K562 (cell line): Measurements from ENCODE around the gene ADGRB2. TPM values are rescaled to one million over a fixed set of nuclear protein-coding genes. Genes with fewer than 3 reads are reported as not detected.
A peak's percentile ranks its signal among the peaks of the same experiment; 100 is the strongest.

Experiments used
- ATAC-seq: fragments of 200-7000 bp; cut with Tn5 transposase; 3 replicates; pipeline ENCODE4 v1.9.1; 2020; ENCODE audit warnings: moderate library complexity
- BruUV-seq: library from RNA; stranded (reverse); fragments of 400-500 nt; replicated peaks from 2 replicates; lab custom pipeline; 2021; lab: Mats Ljungman, UMichigan
- CTCF ChIA-PET: fragments of 300-600 bp; formaldehyde crosslinking; extraction: SDS; loops from one replicate; lab custom pipeline; 2021; ENCODE audit warnings: low intra/inter-chr PET ratio; lab: Yijun Ruan, JAX
- POLR2A ChIA-PET: fragments of 300-600, 350-650 bp; sonication (Branson Sonifier 250); formaldehyde crosslinking; extraction: SDS; loops from one replicate; lab custom pipeline; 2021; ENCODE audit warnings: antibody characterized with exemption, inconsistent platforms; lab: Yijun Ruan, JAX
- DNase-seq, 4 experiments: peaks; one replicate each; pipeline versions ENCODE4 v3.0.0 to v3.0.0-alpha.2; 2011 to 2018; ENCODE audit warnings: low spot score in 3 of 4, mixed read lengths in 3 of 4; ENCODE audit errors: extremely low read depth in 1 of 4
- FAIRE-seq: peaks from 2 replicates; lab custom pipeline; 2011; peaks lifted over from hg19 to GRCh38; lab: Jason Lieb, UNC
- H2AFZ ChIP-seq: 2 replicates; pipeline ENCODE4 v1.6.0; 2011; ENCODE audit warnings: low read depth, low read length, control low read depth, inconsistent platforms
- H3K27ac ChIP-seq: fragments of 200-600 bp; 3 replicates; pipeline ENCODE4 v1.8.0; 2011; ENCODE audit warnings: low read depth, mild to moderate bottlenecking, control low read depth, inconsistent platforms, low read length, moderate library complexity, mixed read lengths; ENCODE audit errors: extremely low read depth
- H3K27me3 ChIP-seq, 2 experiments: fragments of 300-600 bp in 1 of 2; 2 replicates in 1 of 2; 3 replicates in 1 of 2; pipeline versions ENCODE4 v1.6.0 to v1.8.0; 2011; ENCODE audit warnings: inconsistent platforms in 2 of 2, low read length in 2 of 2, mild to moderate bottlenecking in 1 of 2, mixed read lengths in 1 of 2, moderate library complexity in 1 of 2; ENCODE audit not compliant: control insufficient read depth in 2 of 2, insufficient read depth in 2 of 2
- H3K36me3 ChIP-seq: fragments of 300-600 bp; 3 replicates; pipeline ENCODE4 v1.8.0; 2011; ENCODE audit warnings: mild to moderate bottlenecking, low read length, inconsistent platforms; ENCODE audit not compliant: control insufficient read depth, insufficient read depth
- H3K4me1 ChIP-seq, 2 experiments: fragments of 200-600 bp in 1 of 2; replicated peaks in 1 of 2; 2 replicates in 1 of 2; 3 replicates in 1 of 2; pipeline versions ENCODE4 v1.5.1 to v1.8.0; 2011; ENCODE audit warnings: inconsistent platforms in 2 of 2, low read length in 2 of 2, mild to moderate bottlenecking in 1 of 2, mixed read lengths in 1 of 2, moderate library complexity in 1 of 2; ENCODE audit not compliant: control insufficient read depth in 2 of 2, insufficient read depth in 2 of 2
- H3K4me2 ChIP-seq: 2 replicates; pipeline ENCODE4 v1.6.1; 2011; ENCODE audit warnings: low read length, control low read depth, inconsistent platforms, mixed read lengths; ENCODE audit not compliant: insufficient read depth
- H3K4me3 ChIP-seq: fragments of 200-600 bp; sonication (generic), shearing (Covaris generic); 2 replicates; pipeline ENCODE4 v1.5.1; 2016; ENCODE audit warnings: control low read depth, inconsistent platforms
- H3K79me2 ChIP-seq: fragments of 200-600 bp; 3 replicates; pipeline ENCODE4 v1.8.0; 2011; ENCODE audit warnings: low read length, inconsistent platforms; ENCODE audit not compliant: control insufficient read depth, insufficient read depth
- H3K9ac ChIP-seq, 2 experiments: 2 replicates each; pipeline versions ENCODE4 v1.6.0 to v1.6.1; 2011; ENCODE audit warnings: low read depth in 2 of 2, low read length in 2 of 2, control low read depth in 1 of 2, inconsistent platforms in 1 of 2, mild to moderate bottlenecking in 1 of 2, mixed read lengths in 1 of 2; ENCODE audit not compliant: insufficient read depth in 1 of 2
- H3K9me1 ChIP-seq: one replicate; pipeline ENCODE4 v1.6.0; 2011; ENCODE audit warnings: inconsistent platforms, mild to moderate bottlenecking, low read length, moderate library complexity; ENCODE audit not compliant: control insufficient read depth, insufficient read depth
- H3K9me3 ChIP-seq: replicated peaks from 2 replicates; pipeline ENCODE4 v1.5.1; 2011; ENCODE audit warnings: low read depth, low read length, inconsistent platforms; ENCODE audit not compliant: control insufficient read depth, insufficient read depth
- H4K20me1 ChIP-seq: replicated peaks from 2 replicates; pipeline ENCODE4 v1.6.1; 2011; ENCODE audit warnings: low read length, inconsistent platforms, mixed read lengths; ENCODE audit not compliant: control insufficient read depth, insufficient read depth
- E2F8 ChIP-seq: fragments of 450-650 bp; IDR thresholded peaks from 2 replicates; pipeline ENCODE4 v1.7.1; 2018; ENCODE audit warnings: mild to moderate bottlenecking, low read depth; ENCODE audit not compliant: partially characterized antibody
- MITF ChIP-seq: IDR thresholded peaks from 2 replicates; pipeline ENCODE4 v1.6.1; 2014; ENCODE audit warnings: antibody characterized with exemption
- MYBL2 ChIP-seq, 2 experiments: fragments of 450-650 bp in 1 of 2; sonication (generic) in 1 of 2; formaldehyde crosslinking in 1 of 2; IDR thresholded peaks; 2 replicates each; pipeline versions ENCODE4 v1.6.1 to v1.8.1; 2017 to 2022; ENCODE audit warnings: borderline replicate concordance in 1 of 2, inconsistent platforms in 1 of 2, low read depth in 1 of 2, mild to moderate bottlenecking in 1 of 2, missing genetic modification reagents in 1 of 2, moderate library complexity in 1 of 2
- NFIC ChIP-seq: fragments of 450-650 bp; IDR thresholded peaks from 2 replicates; pipeline ENCODE4 v1.6.1; 2017; ENCODE audit warnings: mild to moderate bottlenecking, inconsistent platforms
- RNF219 ChIP-seq: fragments of 250-450 bp; sonication (Bioruptor Pico); IDR thresholded peaks from 2 replicates; pipeline ENCODE4 v1.5.0; 2022; ENCODE audit warnings: mild to moderate bottlenecking
- WGBS: fragments of 100-300 bp; shearing (Covaris generic); methylation state at CpG from one replicate; pipeline ENCODE4 v1.1.6; 2016; ENCODE audit warnings: low coverage, mixed read lengths; ENCODE audit not compliant: insufficient coverage; ENCODE audit errors: missing lambda C conversion rate; 5-methylcytosine and 5-hydroxymethylcytosine counted together
- in situ Hi-C: fragments of 300-500 bp; cut with MboI; formaldehyde crosslinking; loops from 4 replicates; pipeline ENCODE4 v1.15.0; 2018; ENCODE audit warnings: inconsistent platforms, mixed read lengths
- intact Hi-C: fragments of 100-400 bp; cut with micrococcal nuclease; formaldehyde crosslinking; loops from 2 replicates; pipeline ENCODE4 v1.14.2; 2022
- polyA plus RNA-seq, 8 experiments: library from polyadenylated mRNA; depleted of rRNA in 4 of 8; stranded (reverse) in 5 of 8; unstranded in 3 of 8; fragments of >200 nt; fragmentation: Nextera tagmentation in 2 of 8; fragmentation: Illumina TruSeq in 1 of 8; extraction: Ambion mirVana in 2 of 8; extraction: Trizol in 1 of 8; gene quantifications; 2 replicates each; pipeline versions ENCODE4 v1.2.1 to v1.2.3, GENCODE V29; 2011 to 2014; ENCODE audit warnings: inconsistent platforms in 1 of 8, missing spikeins in 1 of 8
- total RNA-seq, 7 experiments: library from RNA; depleted of rRNA in 6 of 7; stranded (reverse); fragments of >200 nt in 6 of 7; fragmentation: Illumina TruSeq in 2 of 7; extraction: Trizol in 2 of 7; gene quantifications; 2 replicates each; pipeline versions ENCODE4 v1.2.1 to v1.2.3, GENCODE V29; 2011 to 2021; ENCODE audit warnings: low replicate concordance in 1 of 7

The ADGRB2 gene
- total and polyA plus RNA-seq, 9 of the 15 experiments (the other 6 are each of a cell fraction or from before 2014, with no cell fraction given): 0.04 to 0.23 (median 0.20) TPM; not detected in 2

- Histone ChIP-seq H3K9ac (no peak overlapping the region), H3K4me2 (no peak overlapping the region), H3K27ac (no peak overlapping the region), H3K9me3 (no peaks in the 10 kb centered on the region), H3K9me1 (no peaks in the 10 kb centered on the region), H2AFZ (no peak overlapping the region), H3K36me3 (no peaks in the 10 kb centered on the region), H3K79me2 (no peaks in the 10 kb centered on the region), H4K20me1 (peaks cover 7% of the 10 kb centered on the region), H3K4me3 (no peak overlapping the region), H3K27me3 (peaks cover 13 to 49% of the 10 kb centered on the region in 2 experiments; a peak in 4 of 5 replicates), H3K4me1 (peaks cover 4 to 18% of the 10 kb centered on the region in 2 experiments)
- in situ Hi-C loops: no loop called here
- TF ChIP-seq MITF (no peak), NFIC (peak; percentile 27; the same call in 1 of the 2 replicates), E2F8 (no peak), MYBL2 (IDR thresholded peaks at IDR 0.05; ENCODE audit: low read depth) (no peak), MYBL2 (CRISPR knock-in tag; IDR thresholded peaks at IDR 0.05; ENCODE audit: borderline replicate concordance) (no peak), RNF219 (CRISPR knock-in tag) (no peak)
- 17% methylated on average over 10 of the region's 10 CpGs for WGBS
- intact Hi-C loops: no loop called here
- ChIA-PET POLR2A (interaction anchor here (0.6 kb wide), 1 partner anchor 189 kb away, joined by 3 read pairs; no protein-coding TSS in a partner anchor), CTCF (interaction anchor here (0.6 kb wide), 1 partner anchor 17 kb away, joined by 3 read pairs; no protein-coding TSS in a partner anchor)
- DNase-seq: no peak
- FAIRE-seq: no peak
- BruUV-seq: no TSS peak
- ATAC-seq: no peak
Measured at GRCh38 chr1:31775210-31775999, 11.3 kb upstream of the ADGRB2 start.
